A673 (cell line): Measurements from ENCODE around the gene ACOD1. TPM values are rescaled to one million over a fixed set of nuclear protein-coding genes. Genes with fewer than 3 reads are reported as not detected.
"Not testable (repeated sequence)": the region's sequence is repeated elsewhere in the genome, so short reads cannot be mapped to it uniquely, and the experiment has no call there.

Experiments
- BruUV-seq: library from RNA; stranded (reverse); fragments of 400-500 nt; replicated peaks from 2 replicates; lab custom pipeline; 2021; lab: Mats Ljungman, UMichigan
- CTCF ChIA-PET: fragments of 300-600 bp; sonication (Branson Sonifier 250); formaldehyde crosslinking; loops from one replicate; lab custom pipeline; 2022; ENCODE audit warnings: antibody characterized with exemption; lab: Charles Lee
- POLR2A ChIA-PET: fragments of 300-600 bp; sonication (Branson Sonifier 250); formaldehyde crosslinking; loops from one replicate; lab custom pipeline; 2022; ENCODE audit warnings: antibody characterized with exemption; ENCODE audit not compliant: low non-redundant PET; lab: Charles Lee
- DNase-seq: peaks from one replicate; pipeline ENCODE4 v3.0.0-alpha.2; 2015; ENCODE audit warnings: low spot score
- H3K27ac ChIP-seq: fragments of 200-600 bp; sonication (generic); 2 replicates; pipeline ENCODE4 v1.5.1; 2016; ENCODE audit warnings: mixed run types, low read depth, mild to moderate bottlenecking, mixed read lengths, antibody characterized with exemption, low read length; ENCODE audit not compliant: poor library complexity, severe bottlenecking
- H3K27me3 ChIP-seq: fragments of 200-600 bp; sonication (generic); replicated peaks from 2 replicates; pipeline ENCODE4 v1.6.1; 2017; ENCODE audit warnings: mixed run types, low read depth, mild to moderate bottlenecking, mixed read lengths, antibody characterized with exemption, low read length; ENCODE audit not compliant: insufficient read depth, poor library complexity
- H3K36me3 ChIP-seq: fragments of 200-600 bp; sonication (generic); 2 replicates; pipeline ENCODE4 v1.6.1; 2016; ENCODE audit warnings: mixed run types, mild to moderate bottlenecking, mixed read lengths, antibody characterized with exemption, low read length; ENCODE audit not compliant: insufficient read depth, poor library complexity, severe bottlenecking
- H3K4me1 ChIP-seq: fragments of 200-600 bp; sonication (generic); 2 replicates; pipeline ENCODE4 v1.6.1; 2017; ENCODE audit warnings: mixed run types, mild to moderate bottlenecking, mixed read lengths, antibody characterized with exemption, low read length; ENCODE audit not compliant: insufficient read depth, poor library complexity, severe bottlenecking
- H3K4me3 ChIP-seq: fragments of 200-600 bp; sonication (generic); 2 replicates; pipeline ENCODE4 v1.5.1; 2016; ENCODE audit warnings: low read depth, mixed run types, mild to moderate bottlenecking, mixed read lengths, low read length; ENCODE audit not compliant: poor library complexity, severe bottlenecking
- H3K9me3 ChIP-seq: fragments of 200-600 bp; sonication (generic); 2 replicates; pipeline ENCODE4 v1.6.1; 2016; ENCODE audit warnings: mixed run types, low read depth, mild to moderate bottlenecking, mixed read lengths, antibody characterized with exemption, low read length; ENCODE audit not compliant: poor library complexity, severe bottlenecking
- CTCF ChIP-seq: fragments of 300-800, 200-600 bp; sonication (generic); conservative IDR thresholded peaks from 2 replicates; pipeline ENCODE4 v1.5.1; 2017; ENCODE audit warnings: low read depth, mild to moderate bottlenecking, antibody characterized with exemption, low read length, moderate library complexity, mixed read lengths
- EZH2 ChIP-seq: fragments of 200-600 bp; sonication (generic); IDR thresholded peaks from 2 replicates; pipeline ENCODE4 v1.6.1; 2017; ENCODE audit warnings: borderline replicate concordance, low read depth, mild to moderate bottlenecking, mixed read lengths, antibody characterized with exemption, low read length; ENCODE audit not compliant: poor library complexity, severe bottlenecking
- intact Hi-C: fragments of 100-400 bp; cut with micrococcal nuclease; formaldehyde crosslinking; loops from one replicate; pipeline ENCODE4 v1.10.0; 2022; ENCODE audit not compliant: unreplicated experiment
- total RNA-seq: library from RNA; stranded (reverse); gene quantifications from 2 replicates; pipeline ENCODE4 v1.2.3, GENCODE V29; 2021

ACOD1 gene
- total RNA-seq, 1 experiment from 2014 or later, result not detected

DNA sequence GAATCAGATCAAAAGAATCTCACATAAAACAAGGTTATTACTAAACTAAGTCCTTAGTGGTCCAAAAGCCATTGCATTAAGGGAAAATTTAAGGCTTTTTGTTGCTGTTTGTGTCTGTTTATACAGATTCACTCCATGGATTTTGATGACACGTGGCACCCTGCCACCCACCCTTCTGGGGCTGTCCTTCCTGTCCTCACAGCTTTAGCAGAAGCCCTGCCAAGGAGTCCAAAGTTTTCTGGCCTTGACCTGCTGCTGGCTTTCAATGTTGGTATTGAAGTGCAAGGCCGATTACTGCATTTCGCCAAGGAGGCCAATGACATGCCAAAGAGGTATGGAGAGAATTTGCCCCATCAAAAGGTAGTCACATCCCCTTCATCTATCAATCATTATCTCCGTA, 6.9 kb downstream of the ACOD1 start:
- Histone ChIP-seq H3K27ac (no peak overlapping the region), H3K36me3 (no peaks in the 10 kb centered on the region), H3K27me3 (no peaks in the 10 kb centered on the region), H3K9me3 (peaks cover 5% of the 10 kb centered on the region), H3K4me1 (no peaks in the 10 kb centered on the region), H3K4me3 (no peak overlapping the region)
- BruUV-seq, result no TSS peak
- TF ChIP-seq CTCF, result no peak
- TF ChIP-seq EZH2, result no peak
- no peak for DNase-seq
- intact Hi-C loops, result no loop called here
- CTCF ChIA-PET, result no interaction called here
- POLR2A ChIA-PET, result no interaction called here

DNA sequence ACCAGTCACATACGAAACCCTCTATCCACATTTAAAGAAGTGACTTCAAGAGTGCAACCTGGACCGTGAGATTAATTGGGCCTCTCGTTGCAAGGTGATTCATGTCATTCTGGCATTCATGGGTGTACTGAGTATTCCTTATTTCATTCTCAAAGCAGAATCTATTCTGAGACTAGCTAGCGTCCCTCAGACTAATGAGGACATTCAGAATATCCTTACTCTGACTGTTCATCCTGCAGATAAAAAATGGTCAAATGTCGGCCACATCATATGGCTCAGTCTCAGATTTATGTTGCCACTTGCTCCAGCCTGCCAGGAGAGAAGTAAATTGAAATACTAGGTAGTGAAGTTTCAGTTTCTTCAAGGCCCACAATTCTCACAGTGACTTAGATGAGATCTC, 7.3 kb downstream of the ACOD1 start:
- ChIA-PET POLR2A (no interaction called here), CTCF (no interaction called here)
- DNase-seq, result no peak
- Histone ChIP-seq H3K9me3 (peaks cover 9% of the 10 kb centered on the region), H3K4me1 (no peaks in the 10 kb centered on the region), H3K4me3 (no peak overlapping the region), H3K27ac (no peak overlapping the region), H3K36me3 (no peaks in the 10 kb centered on the region), H3K27me3 (no peaks in the 10 kb centered on the region)
- BruUV-seq, result no TSS peak
- no peak for TF ChIP-seq CTCF
- TF ChIP-seq EZH2, result no peak
- intact Hi-C loops, result no loop called here

DNA sequence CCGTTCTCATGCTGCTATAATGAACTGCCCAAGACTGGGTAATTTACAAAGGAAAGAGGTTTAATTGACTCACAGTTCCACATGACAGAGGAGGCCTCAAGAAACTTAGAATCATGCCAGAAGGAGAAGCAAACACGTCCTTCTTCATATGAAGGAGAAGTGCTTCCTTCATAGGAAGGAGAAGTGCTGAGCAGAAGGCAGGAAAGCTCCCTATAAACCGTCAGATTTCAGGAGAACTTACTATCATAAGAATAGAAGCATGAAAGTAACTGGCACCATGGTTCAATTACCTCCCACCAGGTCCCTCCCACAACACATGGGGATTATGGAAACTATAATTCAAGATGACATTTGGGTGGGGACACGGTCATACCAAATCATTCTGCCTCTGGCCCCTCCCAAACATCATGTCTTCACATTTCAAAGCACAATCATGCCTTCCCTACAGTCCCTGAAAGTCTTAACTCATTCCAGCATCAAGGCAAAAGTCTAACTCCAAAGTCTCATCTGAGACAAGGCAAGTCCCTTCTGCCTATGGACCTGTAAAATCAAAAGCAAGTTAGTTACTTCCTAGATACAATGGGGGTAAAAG, 10.6 kb downstream of the ACOD1 start:
- BruUV-seq, result no TSS peak
- no peak for TF ChIP-seq CTCF
- TF ChIP-seq EZH2, result no peak
- H3K27ac ChIP-seq, result no peak overlapping the region
- no peaks in the 10 kb centered on the region for H3K4me1 ChIP-seq
- no peaks in the 10 kb centered on the region for H3K36me3 ChIP-seq
- DNase-seq, result no peak
- H3K27me3 ChIP-seq, result no peaks in the 10 kb centered on the region
- intact Hi-C loops, result no loop called here
- no peak overlapping the region for H3K4me3 ChIP-seq
- H3K9me3 ChIP-seq, result peaks cover 11% of the 10 kb centered on the region
- ChIA-PET CTCF (no interaction called here), POLR2A (no interaction called here)

GRCh38 chr13:76959734-76960133, 11.4 kb downstream of the ACOD1 start:
- POLR2A ChIA-PET, H3K27me3 ChIP-seq, H3K4me1 ChIP-seq, CTCF ChIA-PET, H3K27ac ChIP-seq, H3K4me3 ChIP-seq, BruUV-seq, intact Hi-C loops, DNase-seq, H3K36me3 ChIP-seq: not testable (repeated sequence)
- peaks cover 11% of the 10 kb centered on the region for H3K9me3 ChIP-seq
